Kidney epithelial cell (primary cell): ENCODE results near the gene NFASC. TPM values are rescaled to one million over a fixed set of nuclear protein-coding genes. Genes with fewer than 3 reads are reported as not detected.

Experiments used
- DNase-seq: peaks from one replicate; pipeline ENCODE4 v3.0.0-alpha.2; 2010; ENCODE audit warnings: low read depth
- H3K27me3 ChIP-seq: 2 replicates; pipeline ENCODE4 v1.6.0; 2011; ENCODE audit warnings: low read length; ENCODE audit not compliant: control insufficient read depth, insufficient read depth
- H3K36me3 ChIP-seq: 2 replicates; pipeline ENCODE4 v1.5.1; 2011; ENCODE audit warnings: low read length; ENCODE audit not compliant: control insufficient read depth, insufficient read depth
- H3K4me3 ChIP-seq: 2 replicates; pipeline ENCODE4 v1.5.1; 2011; ENCODE audit warnings: low read depth, mild to moderate bottlenecking, control low read depth, low read length
- CTCF ChIP-seq: IDR thresholded peaks from 2 replicates; pipeline ENCODE4 v1.5.1; 2011; ENCODE audit warnings: mild to moderate bottlenecking, moderate library complexity, low read length, control low read depth, inconsistent platforms; ENCODE audit not compliant: insufficient read depth, poor library complexity, severe bottlenecking
- total RNA-seq: library from RNA; depleted of rRNA; stranded (reverse); fragments of >200 nt; gene quantifications from 2 replicates; pipeline ENCODE4 v1.2.3, GENCODE V29; 2015

The NFASC gene
- total RNA-seq, 1 donor from 2014 or later = 1.2 TPM

DNA sequence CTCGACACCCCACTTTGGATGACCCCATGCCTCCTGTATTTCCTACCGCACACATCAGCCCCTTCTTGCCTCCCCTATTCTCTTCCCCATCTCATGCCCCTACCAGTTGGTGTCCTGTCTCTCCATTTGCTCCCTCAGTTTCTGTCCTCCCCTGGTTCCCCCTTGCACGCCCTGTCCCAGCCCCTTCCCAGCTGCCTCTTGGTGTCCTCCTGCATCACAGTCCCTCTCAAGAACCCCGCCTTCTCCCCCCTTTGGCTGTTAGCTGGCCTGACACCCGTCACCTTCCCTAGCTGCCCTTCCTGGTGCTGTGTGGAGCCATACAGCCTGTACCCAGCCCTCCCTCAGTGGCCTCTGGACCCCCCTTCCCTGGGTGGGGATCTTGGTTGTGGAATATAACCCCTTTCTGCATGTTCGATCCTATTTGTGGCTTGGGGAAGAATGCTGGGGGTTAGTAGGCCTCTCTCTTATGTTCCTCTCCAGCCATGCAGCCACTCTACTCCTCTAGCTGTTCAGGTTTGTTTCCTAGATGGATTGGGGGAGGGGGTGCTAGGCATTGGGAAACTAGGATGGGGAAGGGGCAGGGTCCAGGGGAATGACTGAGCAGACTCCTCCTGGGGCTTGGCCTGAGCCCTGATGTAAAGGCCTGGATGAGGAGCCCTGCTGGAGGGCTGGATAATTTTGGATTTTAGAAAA is 41.4 kb upstream of the NFASC start:
- Histone ChIP-seq H3K36me3 (no peaks in the 10 kb centered on the region), H3K4me3 (no peak overlapping the region), H3K27me3 (peaks cover 47% of the 10 kb centered on the region)
- DNase-seq = no peak
- no peak for TF ChIP-seq CTCF

DNA sequence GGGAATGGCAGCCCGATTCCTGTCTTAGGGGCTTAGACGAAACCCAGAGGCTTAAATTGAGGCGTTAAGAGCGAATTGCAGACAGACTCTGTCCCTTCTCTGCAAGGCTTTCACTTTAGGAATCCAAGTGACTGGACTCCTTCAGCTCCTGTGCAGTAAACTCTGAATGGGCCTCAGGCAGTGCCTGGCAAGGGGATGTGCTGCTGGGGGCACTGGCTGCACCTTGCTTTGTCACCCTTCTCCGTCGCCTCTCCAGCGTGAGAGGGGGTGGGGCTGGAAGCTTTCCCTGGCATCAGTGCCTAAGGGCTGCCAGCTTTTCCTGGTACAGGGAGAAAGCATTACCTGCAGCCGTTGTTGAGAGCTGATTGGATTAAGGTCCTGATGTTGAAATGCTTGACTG is 39.9 kb upstream of the NFASC start:
- H3K27me3 ChIP-seq = peaks cover 40% of the 10 kb centered on the region
- TF ChIP-seq CTCF = no peak

GRCh38 chr1:204831186-204831585 is 39.5 kb upstream of the NFASC start:
- no peaks in the 10 kb centered on the region for H3K36me3 ChIP-seq
- H3K4me3 ChIP-seq = no peak overlapping the region
- peaks cover 40% of the 10 kb centered on the region for H3K27me3 ChIP-seq
- TF ChIP-seq CTCF = no peak
- DNase-seq = no peak

More for the DNA sequence above, 39.9 kb upstream of the NFASC start:
- DNase-seq = no peak
- Histone ChIP-seq H3K36me3 (no peaks in the 10 kb centered on the region), H3K4me3 (no peak overlapping the region)

- Histone ChIP-seq H3K27me3 (peaks cover 18% of the 10 kb centered on the region), H3K36me3 (no peaks in the 10 kb centered on the region), H3K4me3 (no peak overlapping the region)
- TF ChIP-seq CTCF = no peak
- DNase-seq = no peak
Observed at GRCh38 chr1:204834336-204834735, 36.3 kb upstream of the NFASC start.

GRCh38 chr1:204834752-204835151 is 35.9 kb upstream of the NFASC start:
- DNase-seq = no peak
- Histone ChIP-seq H3K36me3 (no peaks in the 10 kb centered on the region), H3K4me3 (no peak overlapping the region), H3K27me3 (peaks cover 15% of the 10 kb centered on the region)
- no peak for TF ChIP-seq CTCF

GRCh38 chr1:204835737-204836136 is 34.9 kb upstream of the NFASC start:
- DNase-seq = no peak
- no peaks in the 10 kb centered on the region for H3K36me3 ChIP-seq
- no peak for TF ChIP-seq CTCF

More at GRCh38 chr1:204835737-204836136, 34.9 kb upstream of the NFASC start:
- H3K4me3 ChIP-seq = no peak overlapping the region
- H3K27me3 ChIP-seq = peaks cover 12% of the 10 kb centered on the region
